Gastrocnemius medialis (tissue), 4 donors: ENCODE measurements around the gene BAZ2B. TPM values are rescaled to one million over a fixed set of nuclear protein-coding genes. Genes with fewer than 3 reads are reported as not detected.

Experiments
- ATAC-seq, 2 donors: fragments of 150-250 bp; one replicate each; pipeline ENCODE4 v1.9.1; 2016
- DNase-seq, 2 donors: peaks; one replicate each; pipeline ENCODE4 v3.0.0-alpha.2; 2019
- H3K27ac ChIP-seq, 4 donors: fragments of 200-600 bp; sonication (generic); 1 replicate in 1 of 4; 2 replicates in 3 of 4; pipeline ENCODE4 v1.5.1; 2016 to 2018; ENCODE audit warnings: mild to moderate bottlenecking in 2 of 4, moderate library complexity in 1 of 4
- H3K27me3 ChIP-seq, 3 donors: fragments of 200-600 bp; sonication (generic) in 2 of 3; 1 replicate in 1 of 3; 2 replicates in 2 of 3; pipeline versions ENCODE4 v1.5.1 to v1.6.0; 2016 to 2019; ENCODE audit warnings: mild to moderate bottlenecking in 1 of 3, moderate library complexity in 1 of 3
- H3K36me3 ChIP-seq, 2 donors: fragments of 200-600 bp; sonication (generic) in 1 of 2; one replicate each; pipeline ENCODE4 v1.5.1; 2017 to 2018
- H3K4me1 ChIP-seq, 2 donors: fragments of 200-600 bp; sonication (generic) in 1 of 2; one replicate each; pipeline ENCODE4 v1.5.1; 2016 to 2017; ENCODE audit warnings: mild to moderate bottlenecking in 2 of 2
- H3K4me3 ChIP-seq, 4 donors: fragments of 200-600 bp; sonication (generic) in 3 of 4; 1 replicate in 1 of 4; 2 replicates in 3 of 4; pipeline ENCODE4 v1.5.1; 2016 to 2019; ENCODE audit warnings: mild to moderate bottlenecking in 2 of 4
- H3K9me3 ChIP-seq, 3 donors: fragments of 200-600 bp; sonication (generic) in 2 of 3; 1 replicate in 1 of 3; 2 replicates in 2 of 3; pipeline ENCODE4 v1.5.1; 2016 to 2019
- POLR2A ChIP-seq, 2 donors: fragments of 450-650 bp; IDR thresholded peaks; one replicate each; pipeline ENCODE4 v1.6.1; 2017; ENCODE audit warnings: antibody characterized with exemption in 2 of 2, mild to moderate bottlenecking in 2 of 2, moderate library complexity in 2 of 2
- in situ Hi-C, 4 donors: fragments of 200-750 bp; cut with MboI; loops; one replicate each; pipeline versions ENCODE4 v1.15.0 to v1.8.0; 2017; ENCODE audit warnings: low sequenced_read_pairs in 4 of 4
- intact Hi-C: fragments of 100-400 bp; cut with DNase I; formaldehyde crosslinking; loops from one replicate; pipeline ENCODE4 v1.15.1; 2023; ENCODE audit warnings: low total_unique reads
- total RNA-seq, 4 donors: library from RNA; depleted of rRNA; stranded (reverse); fragments of >200 nt; gene quantifications; one replicate each; pipeline versions ENCODE4 v1.1.0 to v1.2.3, GENCODE V29; 2016
- TF ChIP-seq, protein P1 (sequence below), 5 experiments: fragments of 450-650 bp in 3 of 5; fragments of 200-600 bp in 2 of 5; sonication (generic) in 2 of 5; IDR thresholded peaks in 4 of 5; conservative IDR thresholded peaks in 1 of 5; 1 replicate in 4 of 5; 2 replicates in 1 of 5; pipeline ENCODE4 v1.5.1; 2016 to 2019; ENCODE audit warnings: antibody characterized with exemption in 5 of 5, mild to moderate bottlenecking in 3 of 5, moderate library complexity in 3 of 5

The BAZ2B gene
- total RNA-seq, 4 donors from 2014 or later = 27.6 to 57.2 (median 52.3) TPM

DNA sequence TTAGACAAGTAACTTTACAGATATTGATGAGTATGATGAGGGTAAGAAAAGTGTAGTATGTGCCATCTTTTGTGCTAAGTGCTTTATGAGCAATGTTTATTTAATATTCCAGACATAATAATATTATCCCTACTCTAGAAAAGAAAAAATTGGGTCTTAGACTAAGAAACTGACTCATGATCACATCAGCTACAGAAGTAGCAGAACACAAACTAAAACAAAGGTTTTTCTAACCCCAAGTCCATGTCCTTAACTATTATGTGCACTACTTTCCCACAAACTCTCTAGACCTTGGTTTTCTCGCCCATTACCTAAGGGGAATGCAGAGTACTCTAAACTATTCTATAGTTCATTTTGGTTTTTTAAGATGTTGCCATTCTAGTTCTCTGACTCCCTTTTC, 64.5 kb downstream of the BAZ2B start:
- no peaks in the 10 kb centered on the region for H3K27me3 ChIP-seq
- no peaks in the 10 kb centered on the region for H3K36me3 ChIP-seq
- DNase-seq = no peak
- no peaks in the 10 kb centered on the region for H3K9me3 ChIP-seq
- no peak for ATAC-seq
- H3K4me1 ChIP-seq = peaks cover 0 to 4% of the 10 kb centered on the region in 2 donors
- H3K27ac ChIP-seq = no peak overlapping the region
- TF ChIP-seq, protein P1, sequence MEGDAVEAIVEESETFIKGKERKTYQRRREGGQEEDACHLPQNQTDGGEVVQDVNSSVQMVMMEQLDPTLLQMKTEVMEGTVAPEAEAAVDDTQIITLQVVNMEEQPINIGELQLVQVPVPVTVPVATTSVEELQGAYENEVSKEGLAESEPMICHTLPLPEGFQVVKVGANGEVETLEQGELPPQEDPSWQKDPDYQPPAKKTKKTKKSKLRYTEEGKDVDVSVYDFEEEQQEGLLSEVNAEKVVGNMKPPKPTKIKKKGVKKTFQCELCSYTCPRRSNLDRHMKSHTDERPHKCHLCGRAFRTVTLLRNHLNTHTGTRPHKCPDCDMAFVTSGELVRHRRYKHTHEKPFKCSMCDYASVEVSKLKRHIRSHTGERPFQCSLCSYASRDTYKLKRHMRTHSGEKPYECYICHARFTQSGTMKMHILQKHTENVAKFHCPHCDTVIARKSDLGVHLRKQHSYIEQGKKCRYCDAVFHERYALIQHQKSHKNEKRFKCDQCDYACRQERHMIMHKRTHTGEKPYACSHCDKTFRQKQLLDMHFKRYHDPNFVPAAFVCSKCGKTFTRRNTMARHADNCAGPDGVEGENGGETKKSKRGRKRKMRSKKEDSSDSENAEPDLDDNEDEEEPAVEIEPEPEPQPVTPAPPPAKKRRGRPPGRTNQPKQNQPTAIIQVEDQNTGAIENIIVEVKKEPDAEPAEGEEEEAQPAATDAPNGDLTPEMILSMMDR (IDR thresholded peaks at IDR 0.05 in 4 of 5, conservative IDR thresholded peaks at IDR 0.05 in 1 of 5) = no peak
- TF ChIP-seq POLR2A (IDR thresholded peaks at IDR 0.05) = no peak
- no peak overlapping the region for H3K4me3 ChIP-seq
- intact Hi-C loops = no loop called here
- in situ Hi-C loops = no loop called here

DNA sequence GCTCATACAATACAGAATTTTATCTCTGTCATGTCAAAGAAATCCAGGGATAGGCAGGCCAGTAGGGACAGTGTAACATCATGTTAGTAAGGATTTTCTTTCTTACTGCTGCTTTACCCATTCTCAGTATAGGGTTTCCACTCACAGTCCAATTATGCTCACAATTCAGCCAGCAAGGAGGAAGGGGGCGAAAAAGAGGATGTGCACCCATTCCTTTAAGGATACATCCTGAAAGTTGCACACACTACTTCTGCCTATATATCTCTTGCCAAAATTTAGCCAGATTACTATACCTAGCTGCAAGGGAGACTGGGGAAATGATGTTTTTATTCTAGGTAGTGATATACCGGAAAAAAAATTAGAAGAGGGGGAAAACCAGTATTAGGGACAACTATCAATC, 66.1 kb downstream of the BAZ2B start:
- in situ Hi-C loops = no loop called here
- peaks cover 0 to 4% of the 10 kb centered on the region in 2 donors for H3K4me1 ChIP-seq
- no peaks in the 10 kb centered on the region for H3K9me3 ChIP-seq
- H3K4me3 ChIP-seq = no peak overlapping the region
- ATAC-seq = no peak
- no peak overlapping the region for H3K27ac ChIP-seq
- intact Hi-C loops = no loop called here
- H3K27me3 ChIP-seq = no peaks in the 10 kb centered on the region
- TF ChIP-seq POLR2A (IDR thresholded peaks at IDR 0.05) = no peak
- TF ChIP-seq, protein P1 (IDR thresholded peaks at IDR 0.05 in 4 of 5, conservative IDR thresholded peaks at IDR 0.05 in 1 of 5) = no peak
- H3K36me3 ChIP-seq = no peaks in the 10 kb centered on the region
- no peak for DNase-seq

DNA sequence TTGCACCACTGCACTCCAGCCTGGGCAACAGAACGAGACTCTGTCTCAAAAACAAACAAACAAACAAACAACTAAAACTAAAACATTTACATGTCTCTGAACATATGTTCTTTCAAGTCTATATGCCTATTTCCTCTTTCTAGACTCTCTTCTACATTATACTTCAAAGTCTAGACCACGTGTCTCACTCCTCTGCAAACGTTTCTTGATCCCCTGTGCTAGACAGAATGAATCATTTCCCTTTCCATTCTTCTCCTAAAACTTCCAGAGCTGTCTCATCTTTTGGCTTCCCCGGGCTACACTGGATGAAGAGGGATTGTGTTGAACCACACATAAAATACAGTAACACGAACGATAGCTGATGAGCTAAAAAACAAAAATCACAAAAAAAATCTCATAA, 67.1 kb downstream of the BAZ2B start:
- TF ChIP-seq POLR2A (IDR thresholded peaks at IDR 0.05) = no peak
- TF ChIP-seq, protein P1 (IDR thresholded peaks at IDR 0.05 in 4 of 5, conservative IDR thresholded peaks at IDR 0.05 in 1 of 5) = no peak
- Histone ChIP-seq H3K4me1 (peaks cover 0 to 4% of the 10 kb centered on the region in 2 donors), H3K9me3 (no peaks in the 10 kb centered on the region), H3K36me3 (no peaks in the 10 kb centered on the region), H3K27ac (no peak overlapping the region), H3K27me3 (no peaks in the 10 kb centered on the region), H3K4me3 (no peak overlapping the region)
- intact Hi-C loops (no loop called here), in situ Hi-C loops (no loop called here)
- no peak for ATAC-seq
- no peak for DNase-seq

DNA sequence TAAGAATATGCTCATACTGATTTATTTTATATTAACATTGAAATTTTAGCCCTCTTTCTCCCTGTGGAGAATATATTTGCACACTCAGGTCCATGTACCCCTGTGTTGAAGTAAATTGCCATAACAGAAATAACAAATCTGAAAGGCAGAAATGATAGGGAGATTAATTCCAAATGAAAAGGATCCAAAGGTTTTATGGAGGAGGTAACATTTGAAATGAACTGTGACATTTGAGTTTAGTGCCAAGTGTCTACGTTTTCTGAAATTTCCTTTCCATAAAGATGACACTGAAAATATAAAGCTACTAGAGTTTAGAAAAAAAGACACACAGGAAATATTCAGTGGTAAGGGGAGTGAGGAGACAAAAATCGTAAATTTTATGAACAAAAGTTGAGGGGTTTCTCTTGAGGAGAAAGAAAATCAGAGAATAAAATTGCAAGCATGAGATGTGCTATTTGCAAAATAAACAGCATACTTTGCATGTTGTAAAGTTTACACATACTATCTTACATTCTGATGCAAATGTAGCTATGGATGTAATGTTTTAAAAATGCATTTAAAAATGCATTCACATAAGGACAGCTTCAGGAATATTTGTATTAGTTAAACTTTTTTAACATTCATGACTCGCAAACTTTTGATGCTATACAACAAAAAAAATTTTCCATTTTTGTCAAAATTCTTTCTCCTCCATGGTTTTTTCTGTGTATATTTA, 69.5 kb downstream of the BAZ2B start:
- H3K27me3 ChIP-seq = no peaks in the 10 kb centered on the region
- ATAC-seq (no peak), DNase-seq (no peak)
- peaks cover 0 to 7% (median 0%) of the 10 kb centered on the region in 3 donors for H3K9me3 ChIP-seq
- TF ChIP-seq, protein P1 (IDR thresholded peaks at IDR 0.05 in 4 of 5, conservative IDR thresholded peaks at IDR 0.05 in 1 of 5) = no peak
- TF ChIP-seq POLR2A (IDR thresholded peaks at IDR 0.05) = no peak
- no peak overlapping the region for H3K27ac ChIP-seq
- intact Hi-C loops (no loop called here), in situ Hi-C loops (no loop called here)
- H3K36me3 ChIP-seq = peaks cover 5 to 15% of the 10 kb centered on the region in 2 donors
- peaks cover 0 to 4% of the 10 kb centered on the region in 2 donors for H3K4me1 ChIP-seq
- no peak overlapping the region for H3K4me3 ChIP-seq
